Measurements from ENCODE around the gene PI4KA.

PI4KA gene

DNA sequence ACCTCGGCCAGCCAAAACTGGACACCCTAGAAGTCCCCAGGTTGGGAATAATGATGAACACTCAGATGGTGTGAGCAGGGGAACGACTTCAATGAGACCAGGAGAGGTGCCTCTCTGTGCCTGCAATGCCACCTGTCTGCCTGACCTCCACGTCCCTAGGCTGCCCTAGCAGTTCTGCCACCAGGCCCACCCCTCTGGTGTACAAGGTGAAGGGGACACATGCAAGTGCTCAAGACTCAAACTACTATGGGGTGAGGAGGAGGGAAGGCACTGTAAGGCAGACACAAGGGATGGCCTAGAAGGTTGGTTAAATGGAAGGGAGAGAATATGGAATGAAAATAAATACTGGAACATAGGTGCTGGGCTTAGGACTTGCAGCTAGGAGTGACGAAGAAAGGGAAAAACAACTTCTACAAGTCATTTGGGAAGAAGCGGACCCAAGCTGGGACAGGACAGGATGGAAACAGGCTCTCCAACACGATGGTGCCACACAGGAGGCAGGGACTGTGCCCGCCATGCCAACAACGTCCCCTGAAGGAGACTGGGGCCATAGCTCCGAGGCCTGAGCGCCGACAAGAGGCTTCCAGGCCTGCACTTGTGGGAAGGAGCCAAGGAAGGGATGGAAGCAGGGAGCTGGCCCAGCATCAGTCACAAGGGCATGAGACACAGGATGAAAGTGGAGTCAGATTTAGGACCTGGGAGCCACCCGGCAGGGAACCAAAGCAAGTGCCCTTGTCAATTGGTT is 66.2 kb downstream of the PI4KA start:
- no peak for DNase-seq

- DNase-seq = no peak
Measured at GRCh38 chr22:20788627-20789344, 69.8 kb downstream of the PI4KA start.

DNA sequence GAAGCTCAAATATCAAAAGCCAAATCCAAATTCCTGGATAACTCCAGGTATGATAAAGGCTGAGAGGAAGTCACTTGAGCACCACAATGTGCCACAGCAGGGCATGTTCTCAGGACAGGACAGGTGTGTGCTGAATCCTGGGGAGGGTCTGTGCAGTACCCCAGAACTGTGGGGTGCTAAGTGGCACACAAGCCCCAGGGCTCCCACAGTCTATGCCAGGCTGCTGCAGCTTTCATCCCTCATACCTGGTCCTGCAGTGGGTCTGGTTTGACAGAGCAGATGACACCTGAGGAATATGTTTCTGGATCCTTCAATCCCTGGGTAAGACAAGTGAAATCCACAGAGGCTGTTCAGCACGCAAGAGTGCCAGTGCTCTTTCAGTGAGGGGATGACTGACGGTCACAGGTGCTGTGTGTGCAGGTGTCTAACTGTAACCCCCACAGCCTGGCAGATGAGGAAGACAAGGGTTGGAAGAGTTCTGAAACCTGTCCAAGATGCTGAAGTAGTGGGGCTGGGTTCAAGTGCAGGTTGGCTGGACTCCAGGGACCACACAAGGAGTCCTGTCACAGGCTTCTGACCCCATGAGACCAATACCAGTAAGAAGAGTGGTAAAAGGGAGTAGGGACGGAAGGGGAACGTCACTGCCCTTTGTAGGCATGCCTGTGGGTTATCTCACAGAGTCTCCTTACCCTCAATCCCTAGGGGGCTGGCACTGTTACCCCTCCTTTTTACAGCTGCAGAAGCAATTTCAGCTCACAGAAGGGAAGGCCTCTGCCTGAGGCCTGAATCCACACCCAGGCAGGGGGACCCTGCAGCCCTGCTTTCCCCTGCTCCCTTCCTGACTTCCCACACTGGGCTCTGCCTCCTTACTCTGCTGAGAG is 70.6 kb downstream of the PI4KA start:
- DNase-seq = no peak

DNA sequence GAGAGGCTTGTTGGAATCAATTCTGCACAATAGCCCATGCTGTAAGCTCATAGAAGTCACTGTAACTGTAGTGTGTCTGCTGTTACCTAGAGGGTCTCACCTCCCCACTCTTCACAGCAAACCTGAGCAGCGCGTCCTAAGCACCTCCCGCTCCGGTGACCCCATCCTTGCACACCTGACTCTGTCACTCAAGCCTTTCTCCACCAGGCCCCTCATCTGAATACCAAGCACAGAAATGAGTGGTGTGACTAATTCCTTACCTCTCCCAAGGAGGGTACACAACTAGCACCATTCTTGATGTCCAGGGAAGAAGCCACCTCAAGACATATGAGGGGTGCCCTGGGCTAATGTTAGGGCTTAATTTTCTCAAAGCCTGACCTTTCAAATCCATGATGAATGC is 71.4 kb downstream of the PI4KA start:
- DNase-seq = no peak

- no peak for DNase-seq
Measured at GRCh38 chr22:20786536-20786979, 72.1 kb downstream of the PI4KA start.

GRCh38 chr22:20786048-20786447 is 72.6 kb downstream of the PI4KA start:
- no peak for DNase-seq

- DNase-seq = no peak
Measured at GRCh38 chr22:20785415-20785814, 73.2 kb downstream of the PI4KA start.

DNA sequence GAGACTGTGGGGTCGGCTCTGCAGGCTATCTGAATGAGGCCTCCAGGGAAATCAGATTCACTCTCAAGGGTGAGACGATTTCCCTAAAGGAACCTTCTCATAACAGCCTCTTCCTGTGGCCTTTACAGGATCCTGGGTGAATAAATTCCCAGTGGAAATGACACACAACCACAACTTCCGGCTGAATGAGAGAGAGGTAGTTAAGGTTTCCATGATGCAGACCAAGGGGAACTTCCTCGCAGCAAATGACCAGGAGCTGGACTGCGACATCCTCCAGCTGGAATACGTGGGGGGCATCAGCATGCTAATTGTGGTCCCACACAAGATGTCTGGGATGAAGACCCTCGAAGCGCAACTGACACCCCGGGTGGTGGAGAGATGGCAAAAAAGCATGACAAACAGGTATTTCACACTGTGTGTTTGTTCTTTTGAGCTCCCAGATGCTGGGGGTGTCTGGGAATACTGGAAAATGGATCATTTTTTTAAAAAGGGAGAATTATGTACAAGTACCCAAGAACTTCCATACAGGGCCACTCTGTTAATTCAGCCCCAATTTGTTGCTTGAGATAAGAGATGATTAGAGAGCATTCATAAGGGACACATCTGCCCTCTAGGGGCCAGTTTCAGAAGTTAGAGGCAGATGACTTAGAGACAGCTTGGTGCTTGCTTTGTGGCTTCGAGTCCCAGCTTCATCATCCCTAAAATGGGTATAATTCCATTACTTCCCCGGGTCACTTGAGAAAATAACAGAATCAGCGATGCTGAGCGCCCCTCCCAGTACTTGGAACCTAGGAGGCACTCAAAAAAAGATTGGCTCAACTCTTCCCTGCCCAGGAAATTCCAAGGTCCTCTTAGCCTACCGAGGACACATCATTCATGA is 74.5 kb downstream of the PI4KA start:
- DNase-seq = peak; percentile 51

DNA sequence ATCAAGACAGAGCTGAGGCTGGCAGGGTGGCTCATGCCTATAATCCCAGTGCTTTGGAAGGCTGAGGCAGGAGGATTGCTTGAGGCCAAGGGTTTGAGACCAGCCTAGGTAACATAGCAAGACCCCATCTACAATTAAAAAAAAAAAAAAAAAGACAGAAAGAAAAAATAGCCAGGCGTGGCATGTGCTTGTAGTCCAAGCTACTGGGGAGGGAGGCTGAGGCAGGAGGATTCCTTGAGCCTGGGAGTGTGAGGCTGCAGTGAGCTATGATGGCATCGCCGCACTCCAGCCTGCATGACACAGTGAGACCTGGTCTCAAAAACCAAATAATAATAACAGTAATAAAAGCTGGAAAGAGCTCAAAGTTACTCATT is 75.3 kb downstream of the PI4KA start:
- no peak for DNase-seq

- DNase-seq = no peak
Measured at GRCh38 chr22:20782596-20783299, 75.9 kb downstream of the PI4KA start.

DNA sequence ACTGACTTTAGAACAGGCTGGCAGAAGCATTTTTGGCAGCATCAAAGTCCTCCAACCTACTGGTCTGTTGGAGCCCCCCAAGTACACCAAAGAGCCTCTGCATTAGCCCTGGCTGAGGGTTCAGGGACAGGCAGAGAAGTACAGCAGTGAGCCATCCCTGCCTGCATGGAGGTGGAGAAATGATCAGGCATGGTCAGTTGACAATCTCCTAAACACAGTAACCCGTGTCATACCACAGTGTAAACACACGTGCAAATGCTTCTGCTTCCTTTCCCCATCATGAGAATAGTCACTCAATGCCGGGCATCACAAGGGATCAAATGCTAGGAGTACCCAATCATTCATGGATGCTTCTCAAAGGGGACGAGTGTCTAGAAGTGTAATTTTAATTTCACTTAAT is 76.5 kb downstream of the PI4KA start:
- no peak for DNase-seq

GRCh38 chr22:20781272-20781990 is 77.2 kb downstream of the PI4KA start:
- no peak for DNase-seq

- DNase-seq = no peak
Measured at GRCh38 chr22:20779818-20780158, 78.8 kb downstream of the PI4KA start.

DNA sequence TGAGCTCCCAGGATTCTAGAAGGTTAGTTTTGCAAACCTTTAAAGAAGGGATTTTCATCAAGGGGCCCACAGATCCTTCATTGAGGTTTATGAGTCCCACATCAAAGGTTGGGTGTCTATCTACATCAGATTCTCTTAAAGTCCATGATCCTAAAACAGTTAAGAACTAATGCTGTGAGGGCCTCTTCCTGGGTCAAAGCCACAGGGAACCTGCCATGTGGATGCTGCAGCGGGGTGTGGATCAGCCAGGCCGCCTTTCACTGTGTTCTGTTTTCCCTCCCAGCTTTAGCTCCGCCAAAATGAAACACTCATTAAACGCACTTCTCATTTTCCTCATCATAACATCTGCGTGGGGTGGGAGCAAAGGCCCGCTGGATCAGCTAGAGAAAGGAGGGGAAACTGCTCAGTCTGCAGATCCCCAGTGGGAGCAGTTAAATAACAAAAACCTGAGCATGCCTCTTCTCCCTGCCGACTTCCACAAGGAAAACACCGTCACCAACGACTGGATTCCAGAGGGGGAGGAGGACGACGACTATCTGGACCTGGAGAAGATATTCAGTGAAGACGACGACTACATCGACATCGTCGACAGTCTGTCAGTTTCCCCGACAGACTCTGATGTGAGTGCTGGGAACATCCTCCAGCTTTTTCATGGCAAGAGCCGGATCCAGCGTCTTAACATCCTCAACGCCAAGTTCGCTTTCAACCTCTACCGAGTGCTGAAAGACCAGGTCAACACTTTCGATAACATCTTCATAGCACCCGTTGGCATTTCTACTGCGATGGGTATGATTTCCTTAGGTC is 79.4 kb downstream of the PI4KA start:
- no peak for DNase-seq

- DNase-seq = peak; percentile 60
Measured at GRCh38 chr22:20777420-20778177, 81.0 kb downstream of the PI4KA start.

GRCh38 chr22:20776624-20777405 is 81.8 kb downstream of the PI4KA start:
- DNase-seq = peak; percentile 43

GRCh38 chr22:20775342-20775895 is 83.2 kb downstream of the PI4KA start:
- DNase-seq = no peak

GRCh38 chr22:20774882-20775281 is 83.7 kb downstream of the PI4KA start:
- no peak for DNase-seq
